Heart left ventricle (tissue), 16 donors: ENCODE measurements around the gene UBAP1. TPM values are rescaled to one million over a fixed set of nuclear protein-coding genes. Genes with fewer than 3 reads are reported as not detected.
A peak's percentile ranks its signal among the peaks of the same experiment; 100 is the strongest.

Experiments
- ATAC-seq, 4 donors: fragments of 200-7000 bp; cut with Tn5 transposase; one replicate each; pipeline ENCODE4 v1.9.1; 2020 to 2022; ENCODE audit warnings: moderate library complexity in 4 of 4, mild to moderate bottlenecking in 3 of 4, moderate number of reproducible peaks in 1 of 4
- DNase-seq, 5 donors: peaks; one replicate each; pipeline ENCODE4 v3.0.0-alpha.2; 2020
- H3K27ac ChIP-seq, 12 donors: fragments of 200-600 bp; sonication (generic) in 4 of 12; one replicate each; pipeline versions ENCODE4 v1.5.0 to v1.8.0; 2016 to 2022; ENCODE audit warnings: mild to moderate bottlenecking in 2 of 12
- H3K27me3 ChIP-seq, 9 donors: fragments of 200-600 bp; sonication (generic) in 2 of 9; one replicate each; pipeline versions ENCODE4 v1.5.1 to v1.8.0; 2016 to 2022; ENCODE audit warnings: mild to moderate bottlenecking in 3 of 9
- H3K36me3 ChIP-seq, 9 donors: fragments of 200-600 bp; sonication (generic) in 2 of 9; one replicate each; pipeline versions ENCODE4 v1.5.0 to v1.8.0; 2018 to 2022; ENCODE audit warnings: mild to moderate bottlenecking in 2 of 9
- H3K4me1 ChIP-seq, 12 donors: fragments of 200-600 bp; sonication (generic) in 4 of 12; one replicate each; pipeline versions ENCODE4 v1.5.0 to v1.8.0; 2016 to 2022; ENCODE audit warnings: mild to moderate bottlenecking in 3 of 12
- H3K4me3 ChIP-seq, 12 donors: fragments of 200-600 bp; sonication (generic) in 4 of 12; one replicate each; pipeline versions ENCODE4 v1.5.0 to v1.8.0; 2017 to 2022; ENCODE audit warnings: mild to moderate bottlenecking in 9 of 12, moderate library complexity in 4 of 12
- H3K9me3 ChIP-seq, 12 donors: fragments of 200-600 bp; sonication (generic) in 4 of 12; one replicate each; pipeline versions ENCODE4 v1.5.0 to v1.8.0; 2016 to 2022; ENCODE audit warnings: mild to moderate bottlenecking in 1 of 12
- CTCF ChIP-seq, 12 donors: fragments of 200-600 bp; sonication (generic) in 4 of 12; IDR thresholded peaks; one replicate each; pipeline versions ENCODE4 v1.5.0 to v1.8.0; 2018 to 2022; ENCODE audit warnings: antibody characterized with exemption in 12 of 12, mild to moderate bottlenecking in 5 of 12
- POLR2A ChIP-seq, 2 donors: fragments of 450-650 bp; IDR thresholded peaks; one replicate each; pipeline ENCODE4 v1.6.1; 2017; ENCODE audit warnings: antibody characterized with exemption in 2 of 2, mild to moderate bottlenecking in 2 of 2, moderate library complexity in 2 of 2
- WGBS, 4 donors: extraction: QIAGEN DNeasy Blood & Tissue Kit in 2 of 4; methylation state at CpG; one replicate each; pipeline versions ENCODE4 v1.1.5 to v1.1.7; 2013 to 2018; 5-methylcytosine and 5-hydroxymethylcytosine counted together
- intact Hi-C, 10 donors: fragments of 100-400 bp; cut with DNase I; formaldehyde crosslinking; loops; one replicate each; pipeline versions ENCODE4 v1.11.1 to v1.14.2; 2022
- polyA plus RNA-seq, 2 donors: library from polyadenylated mRNA; stranded (reverse); fragments of 200-250 nt; gene quantifications; one replicate each; pipeline ENCODE4 v1.2.3, GENCODE V29; 2013
- total RNA-seq, 9 donors: library from RNA; depleted of rRNA in 2 of 9; stranded (reverse); fragments of >200 nt in 2 of 9; fragmentation: NEBNext Ultra II Directional in 3 of 9; extraction: Animal tissue kit (Norgen Biotek cat#: 25700) in 3 of 9; gene quantifications; one replicate each; pipeline versions ENCODE4 v1.1.0 to v1.2.4, GENCODE V29; 2016 to 2023
- donor health status: ischemic (EF 13 %, LVEDD 7.1; RV severe dilation, severe dysfunction).
- donor health status: healthy with polysubstance abuse.
- donor health status: DM: no; HTN: yes; CAD: no.
- donor health status: DM: no; HTN: no; CAD: no.
- donor health status: ischemic (EF 25% LVEDD 6.9; RV normal size, moderate dysfunction).
- donor health status: ischemic (EF 25% LVEDD 5.7; RV mildly dilated, moderate dysfunction).
- donor health status: healthy.
- donor health status: DM: yes; HTN: yes; CAD: no.
- donor health status: ischemic (EF 35%, LVEDD 5.7; RV mildly dilated, moderate dysfunction).
- donor health status: nonischemic (EF 11% LVEDD 7.7; RV severe dilation, severe dysfunction).
- donor health status: DM: yes; HTN: yes; CAD: no.
- donor health status: PGD.
- donor health status: ischemic (EF 29% LVEDD 5.4; RV normal size, mild dysfunction).
- donor health status: nonischemic (EF 23%, LVEDD 6.1; RV moderate dilation, normal function).

UBAP1 gene
- total and polyA plus RNA-seq, 11 donors: 18.7 to 66.1 (median 43.1) TPM

- Histone ChIP-seq H3K9me3 (no peaks in the 10 kb centered on the region), H3K4me1 (peaks cover 0 to 61% (median 39%) of the 10 kb centered on the region in 12 donors), H3K36me3 (peaks cover 0 to 36% (median under 1%) of the 10 kb centered on the region in 9 donors), H3K27ac (peak overlapping the region in 6 of 12 donors; percentile 7 to 75 (median 26)), H3K27me3 (no peaks in the 10 kb centered on the region), H3K4me3 (no peak overlapping the region)
- TF ChIP-seq CTCF (IDR thresholded peaks at IDR 0.05): no peak
- TF ChIP-seq POLR2A (IDR thresholded peaks at IDR 0.05): no peak
- DNase-seq (peak in 2 of 5 donors; percentile 52 to 73), ATAC-seq (peak in 1 of 4 donors; percentile 11)
- WGBS, 4 donors: 82 to 85% (median 84%) methylated on average over 11 of the region's 11 CpGs
- intact Hi-C loops: loop anchor here in 7 of 10 donors (5.0 to 10.0 kb wide), 14 partner anchors 68 to 442 kb away; partner anchors contain the start of genes MYORG (in 4 of the 7), KIF24 (in 2 of the 7), NUDT2 (in 2 of the 7) and DCAF12 (in 1 of the 7)
Measured at GRCh38 chr9:34256987-34257585, 78.2 kb downstream of the UBAP1 start.

GRCh38 chr9:34259315-34259714, 80.5 kb downstream of the UBAP1 start:
- TF ChIP-seq CTCF (IDR thresholded peaks at IDR 0.05) (no peak), POLR2A (IDR thresholded peaks at IDR 0.05) (no peak)
- 89 to 91% (median 90%) methylated on average over 10 of the region's 10 CpGs for WGBS, 4 donors
- ATAC-seq (no peak), DNase-seq (no peak)
- Histone ChIP-seq H3K36me3 (peaks cover 0 to 19% (median 0%) of the 10 kb centered on the region in 9 donors), H3K4me1 (peaks cover 0 to 38% (median 18%) of the 10 kb centered on the region in 12 donors), H3K27ac (peak overlapping the region in 3 of 12 donors; percentile 13 to 36 (median 18)), H3K4me3 (no peak overlapping the region), H3K9me3 (no peaks in the 10 kb centered on the region), H3K27me3 (no peaks in the 10 kb centered on the region)
- intact Hi-C loops: loop anchor here in 7 of 10 donors (5.0 to 10.0 kb wide), 14 partner anchors 65 to 445 kb away; partner anchors contain the start of genes MYORG (in 4 of the 7), KIF24 (in 2 of the 7), NUDT2 (in 2 of the 7) and DCAF12 (in 1 of the 7)

- no peak for DNase-seq
- WGBS, 4 donors: 95 to 97% (median 95%) methylated on average over 3 of the region's 3 CpGs
Measured at GRCh38 chr9:34262971-34263370, 84.1 kb downstream of the UBAP1 start.

More at GRCh38 chr9:34262971-34263370, 84.1 kb downstream of the UBAP1 start:
- H3K27me3 ChIP-seq: no peaks in the 10 kb centered on the region
- intact Hi-C loops: loop anchor here in 1 of 10 donors (10.0 kb wide), 1 partner anchor 52 kb away; no protein-coding TSS in a partner anchor
- no peaks in the 10 kb centered on the region for H3K9me3 ChIP-seq
- no peak for TF ChIP-seq POLR2A (IDR thresholded peaks at IDR 0.05)
- TF ChIP-seq CTCF (IDR thresholded peaks at IDR 0.05): no peak
- H3K27ac ChIP-seq: no peak overlapping the region
- ATAC-seq: no peak
- H3K36me3 ChIP-seq: peaks cover 0 to 4% (median 0%) of the 10 kb centered on the region in 9 donors
- H3K4me1 ChIP-seq: peaks cover 0 to 14% (median 0%) of the 10 kb centered on the region in 12 donors
- no peak overlapping the region for H3K4me3 ChIP-seq
